ENCODE results near the gene MRPL28. TPM values are rescaled to one million over a fixed set of nuclear protein-coding genes. Genes with fewer than 3 reads are reported as not detected.
A peak's percentile ranks its signal among the peaks of the same experiment; 100 is the strongest.
"Not testable (repeated sequence)": the region's sequence is repeated elsewhere in the genome, so short reads cannot be mapped to it uniquely, and the experiment has no call there.

Gene MRPL28
- total RNA-seq, 1 donor: 55.4 TPM

GRCh38 chr16:364595-365491 is 5.5 kb downstream of the MRPL28 start:
- H2AFZ ChIP-seq (ENCODE audit: low read length): no peak overlapping the region
- DNase-seq (ENCODE audit: insufficient read length, low spot score, missing footprints): peak; percentile 92
- no peak overlapping the region for H3K4me3 ChIP-seq (ENCODE audit: insufficient read depth, low read length)
- no peak overlapping the region for H3K27ac ChIP-seq (ENCODE audit: low read depth, low read length)
- H3K79me2 ChIP-seq (ENCODE audit: insufficient read depth, low read length): no peaks in the 10 kb centered on the region
- peaks cover 6% of the 10 kb centered on the region for H3K4me1 ChIP-seq (ENCODE audit: insufficient read depth, low read length)
- TF ChIP-seq, protein P1, sequence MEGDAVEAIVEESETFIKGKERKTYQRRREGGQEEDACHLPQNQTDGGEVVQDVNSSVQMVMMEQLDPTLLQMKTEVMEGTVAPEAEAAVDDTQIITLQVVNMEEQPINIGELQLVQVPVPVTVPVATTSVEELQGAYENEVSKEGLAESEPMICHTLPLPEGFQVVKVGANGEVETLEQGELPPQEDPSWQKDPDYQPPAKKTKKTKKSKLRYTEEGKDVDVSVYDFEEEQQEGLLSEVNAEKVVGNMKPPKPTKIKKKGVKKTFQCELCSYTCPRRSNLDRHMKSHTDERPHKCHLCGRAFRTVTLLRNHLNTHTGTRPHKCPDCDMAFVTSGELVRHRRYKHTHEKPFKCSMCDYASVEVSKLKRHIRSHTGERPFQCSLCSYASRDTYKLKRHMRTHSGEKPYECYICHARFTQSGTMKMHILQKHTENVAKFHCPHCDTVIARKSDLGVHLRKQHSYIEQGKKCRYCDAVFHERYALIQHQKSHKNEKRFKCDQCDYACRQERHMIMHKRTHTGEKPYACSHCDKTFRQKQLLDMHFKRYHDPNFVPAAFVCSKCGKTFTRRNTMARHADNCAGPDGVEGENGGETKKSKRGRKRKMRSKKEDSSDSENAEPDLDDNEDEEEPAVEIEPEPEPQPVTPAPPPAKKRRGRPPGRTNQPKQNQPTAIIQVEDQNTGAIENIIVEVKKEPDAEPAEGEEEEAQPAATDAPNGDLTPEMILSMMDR (IDR thresholded peaks at IDR 0.05; ENCODE audit: extremely low read depth, low read depth, low read length): no peak
- peaks cover 8% of the 10 kb centered on the region for H3K27me3 ChIP-seq (ENCODE audit: insufficient read depth, low read length)
- no peaks in the 10 kb centered on the region for H3K9me3 ChIP-seq (ENCODE audit: low read depth, low read length)
- H3K4me2 ChIP-seq (ENCODE audit: insufficient read depth, low read length): no peak overlapping the region
- H3K36me3 ChIP-seq (ENCODE audit: insufficient read depth, low read length): peaks cover 21% of the 10 kb centered on the region
- H4K20me1 ChIP-seq (ENCODE audit: insufficient read depth, low read length): no peaks in the 10 kb centered on the region

DNA sequence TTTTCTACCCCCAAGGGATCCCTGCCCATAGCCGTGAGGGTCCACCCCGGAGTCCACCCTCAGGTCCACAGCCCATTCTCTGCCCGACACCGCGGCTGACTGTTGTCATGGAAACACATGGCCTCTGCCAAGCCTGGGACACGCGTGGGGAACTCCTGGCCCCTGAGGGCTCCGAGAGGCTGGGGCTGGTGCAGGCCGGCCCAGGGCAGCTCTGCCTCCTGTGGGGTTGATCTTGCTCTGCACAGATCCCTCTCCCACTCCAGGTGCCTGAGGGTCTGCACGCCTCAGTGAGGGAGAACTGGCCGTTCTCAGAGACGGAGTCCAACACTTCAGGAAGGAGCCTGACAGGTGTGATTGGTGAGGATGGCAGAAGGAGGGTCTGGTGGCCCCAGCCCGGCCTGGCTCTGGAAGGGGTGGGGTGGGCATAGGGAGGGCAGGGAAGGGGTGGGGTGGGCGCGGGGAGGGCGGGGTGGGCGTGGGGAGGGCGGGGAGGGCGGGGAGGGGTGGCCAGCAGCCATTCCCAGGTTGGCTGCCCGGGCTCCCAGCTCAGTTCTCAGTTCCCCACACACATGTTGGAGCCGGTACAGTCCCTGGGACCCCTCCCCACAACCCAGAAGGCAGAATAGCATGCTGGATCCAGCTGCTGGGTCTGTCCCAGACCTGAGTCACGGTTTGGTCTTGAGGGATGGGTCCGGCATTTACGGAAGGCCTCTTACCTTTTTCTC is 6.4 kb downstream of the MRPL28 start:
- peaks cover 21% of the 10 kb centered on the region for H3K36me3 ChIP-seq (ENCODE audit: insufficient read depth, low read length)
- TF ChIP-seq, protein P1 (IDR thresholded peaks at IDR 0.05; ENCODE audit: extremely low read depth, low read depth, low read length): no peak
- no peak overlapping the region for H3K27ac ChIP-seq (ENCODE audit: low read depth, low read length)
- no peaks in the 10 kb centered on the region for H3K79me2 ChIP-seq (ENCODE audit: insufficient read depth, low read length)
- H3K4me2 ChIP-seq (ENCODE audit: insufficient read depth, low read length): no peak overlapping the region
- no peaks in the 10 kb centered on the region for H3K9me3 ChIP-seq (ENCODE audit: low read depth, low read length)
- no peaks in the 10 kb centered on the region for H3K4me1 ChIP-seq (ENCODE audit: insufficient read depth, low read length)
- H4K20me1 ChIP-seq (ENCODE audit: insufficient read depth, low read length): no peaks in the 10 kb centered on the region
- H3K27me3 ChIP-seq (ENCODE audit: insufficient read depth, low read length): peaks cover 8% of the 10 kb centered on the region
- H3K4me3 ChIP-seq (ENCODE audit: insufficient read depth, low read length): no peak overlapping the region
- no peak for DNase-seq (ENCODE audit: insufficient read length, low spot score, missing footprints)
- H2AFZ ChIP-seq (ENCODE audit: low read length): no peak overlapping the region

- no peaks in the 10 kb centered on the region for H3K9me3 ChIP-seq (ENCODE audit: low read depth, low read length)
- H3K4me3 ChIP-seq (ENCODE audit: insufficient read depth, low read length): no peak overlapping the region
- TF ChIP-seq, protein P1 (IDR thresholded peaks at IDR 0.05; ENCODE audit: extremely low read depth, low read depth, low read length): no peak
- no peaks in the 10 kb centered on the region for H3K79me2 ChIP-seq (ENCODE audit: insufficient read depth, low read length)
- H2AFZ ChIP-seq (ENCODE audit: low read length): no peak overlapping the region
- H3K4me2 ChIP-seq (ENCODE audit: insufficient read depth, low read length): no peak overlapping the region
- peaks cover 8% of the 10 kb centered on the region for H3K27me3 ChIP-seq (ENCODE audit: insufficient read depth, low read length)
- DNase-seq (ENCODE audit: insufficient read length, low spot score, missing footprints): peak; percentile 90
- no peaks in the 10 kb centered on the region for H3K4me1 ChIP-seq (ENCODE audit: insufficient read depth, low read length)
- peaks cover 14% of the 10 kb centered on the region for H3K36me3 ChIP-seq (ENCODE audit: insufficient read depth, low read length)
- H3K27ac ChIP-seq (ENCODE audit: low read depth, low read length): no peak overlapping the region
- no peaks in the 10 kb centered on the region for H4K20me1 ChIP-seq (ENCODE audit: insufficient read depth, low read length)
These were observed 7.1 kb downstream of the MRPL28 start for GRCh38 chr16:363110-363765.

GRCh38 chr16:362702-362999 is 7.7 kb downstream of the MRPL28 start:
- not testable (repeated sequence) for H3K36me3 ChIP-seq (ENCODE audit: insufficient read depth, low read length); H3K27ac ChIP-seq (ENCODE audit: low read depth, low read length); H3K27me3 ChIP-seq (ENCODE audit: insufficient read depth, low read length); H3K4me3 ChIP-seq (ENCODE audit: insufficient read depth, low read length); H3K4me2 ChIP-seq (ENCODE audit: insufficient read depth, low read length); DNase-seq (ENCODE audit: insufficient read length, low spot score, missing footprints); H3K9me3 ChIP-seq (ENCODE audit: low read depth, low read length); H2AFZ ChIP-seq (ENCODE audit: low read length); H3K4me1 ChIP-seq (ENCODE audit: insufficient read depth, low read length); H3K79me2 ChIP-seq (ENCODE audit: insufficient read depth, low read length); H4K20me1 ChIP-seq (ENCODE audit: insufficient read depth, low read length)

Measured in osteoblast (primary cell).